ENCODE measurements around the gene STING1.
"Not testable (repeated sequence)": the region's sequence is repeated elsewhere in the genome, so short reads cannot be mapped to it uniquely, and the experiment has no call there.

STING1 gene

DNA sequence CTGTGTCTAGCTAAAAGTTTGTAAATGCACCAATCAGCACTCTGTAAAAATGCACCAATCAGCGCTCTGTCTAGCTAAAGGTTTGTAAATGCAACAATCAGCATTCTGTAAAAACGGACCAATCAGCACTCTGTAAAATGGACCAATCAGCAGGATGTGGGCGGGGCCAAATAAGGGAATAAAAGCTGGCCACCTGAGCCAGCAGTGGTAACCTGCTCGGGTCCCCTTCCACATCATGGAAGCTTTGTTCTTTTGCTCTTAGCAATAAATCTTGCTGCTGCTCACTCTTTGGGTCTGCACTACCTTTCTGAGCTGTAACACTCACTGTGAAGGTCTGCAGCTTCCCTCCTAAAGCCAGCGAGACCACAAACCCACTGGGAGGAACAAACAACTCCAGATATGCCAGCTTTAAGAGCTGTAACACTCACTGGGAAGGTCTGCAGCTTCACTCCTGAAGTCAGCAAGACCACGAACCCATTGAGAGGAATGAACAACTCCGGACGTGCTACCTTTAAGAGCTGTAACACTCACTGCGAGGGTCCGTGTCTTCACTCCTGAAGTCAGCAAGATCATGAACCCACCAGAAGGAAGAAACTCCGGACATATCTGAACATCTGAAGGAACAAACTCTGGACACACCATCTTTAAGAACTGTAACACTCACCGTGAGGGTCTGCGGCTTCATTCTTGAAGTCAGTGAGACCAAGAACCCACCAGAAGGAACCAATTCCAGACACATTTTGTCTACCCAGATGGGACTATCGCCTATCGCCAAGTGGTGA is 20.7 kb upstream of the STING1 start:
- in situ Hi-C loops (cut with MboI; ENCODE audit: low sequenced_read_pairs), result not testable (repeated sequence)

DNA sequence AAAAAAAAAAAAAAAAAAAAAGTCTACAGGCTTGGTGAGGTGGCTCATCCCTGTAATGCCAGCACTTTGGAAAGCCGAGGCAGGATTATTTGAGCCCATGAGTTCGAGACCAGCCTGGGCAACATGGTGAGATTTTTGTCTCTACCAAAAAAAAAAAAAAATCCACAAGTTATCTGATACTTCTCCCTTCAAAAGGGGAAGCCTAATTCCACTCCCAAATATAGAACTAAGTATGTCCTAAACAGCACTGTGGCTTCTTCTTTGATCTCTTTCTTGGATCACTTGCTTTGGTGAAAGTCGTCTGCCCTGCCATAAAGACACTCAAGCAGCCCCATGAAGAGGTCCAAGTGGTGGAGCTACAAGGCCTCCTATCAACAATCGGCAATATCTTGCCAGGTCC is 18.8 kb upstream of the STING1 start:
- in situ Hi-C loops (cut with MboI; ENCODE audit: low sequenced_read_pairs), result no loop called here

DNA sequence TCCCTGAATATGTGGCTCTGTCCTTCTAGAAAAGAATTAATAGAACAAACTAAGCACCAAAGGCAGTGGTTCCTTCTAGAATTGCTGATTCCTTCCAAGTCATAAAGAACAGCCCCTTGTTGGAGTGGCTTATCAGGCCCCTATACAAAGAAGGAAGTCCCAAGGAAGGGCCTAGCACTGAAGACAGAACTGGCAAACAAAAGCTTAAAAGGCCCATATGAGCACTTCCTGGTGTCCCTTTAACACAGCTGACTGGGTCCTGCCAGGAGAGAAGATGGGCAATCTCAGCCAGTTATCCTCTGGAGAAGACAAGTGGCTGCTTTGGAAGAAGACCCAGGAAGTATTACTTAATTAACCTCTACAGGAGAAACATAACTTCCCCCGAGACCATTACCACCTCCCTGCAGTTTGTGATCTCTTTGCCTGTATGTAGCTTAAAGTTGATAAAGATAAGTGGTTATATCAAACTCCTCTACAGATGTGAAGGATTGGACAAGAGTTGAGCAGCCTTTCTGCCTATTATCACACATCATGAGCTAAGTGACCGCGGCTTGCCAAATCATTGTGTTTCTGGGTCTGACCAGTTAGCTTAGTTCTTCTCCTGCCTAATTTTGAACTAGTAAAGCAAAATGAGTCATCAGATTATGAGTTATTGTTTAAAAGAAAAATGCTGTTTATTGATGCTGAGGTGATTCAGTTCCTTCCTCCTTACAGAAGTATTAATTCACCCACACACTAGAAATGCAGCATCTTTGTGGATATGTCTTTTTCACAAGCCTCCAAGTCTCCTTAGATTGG is 13.3 kb upstream of the STING1 start:
- in situ Hi-C loops (cut with MboI; ENCODE audit: low sequenced_read_pairs), result no loop called here

DNA sequence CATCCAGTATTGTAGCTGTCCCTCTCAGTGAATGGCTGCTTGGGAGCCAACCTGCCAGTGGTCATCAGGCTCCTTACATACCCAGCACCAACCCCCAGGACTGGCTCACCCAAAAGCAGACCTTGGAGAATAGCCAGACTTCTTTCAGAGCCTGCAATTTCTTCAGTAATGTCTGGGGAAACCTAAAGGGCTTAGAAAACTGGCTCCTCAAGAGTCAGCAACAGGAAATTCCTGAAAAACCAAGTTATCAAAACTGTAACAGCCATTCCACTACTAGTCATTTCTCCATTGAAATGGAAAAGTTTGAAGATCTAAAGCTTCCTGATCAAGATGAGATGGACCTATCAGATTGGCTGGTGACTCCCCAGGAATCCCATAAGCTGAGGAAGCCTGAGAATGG is 12.3 kb upstream of the STING1 start:
- in situ Hi-C loops (cut with MboI; ENCODE audit: low sequenced_read_pairs), result no loop called here

DNA sequence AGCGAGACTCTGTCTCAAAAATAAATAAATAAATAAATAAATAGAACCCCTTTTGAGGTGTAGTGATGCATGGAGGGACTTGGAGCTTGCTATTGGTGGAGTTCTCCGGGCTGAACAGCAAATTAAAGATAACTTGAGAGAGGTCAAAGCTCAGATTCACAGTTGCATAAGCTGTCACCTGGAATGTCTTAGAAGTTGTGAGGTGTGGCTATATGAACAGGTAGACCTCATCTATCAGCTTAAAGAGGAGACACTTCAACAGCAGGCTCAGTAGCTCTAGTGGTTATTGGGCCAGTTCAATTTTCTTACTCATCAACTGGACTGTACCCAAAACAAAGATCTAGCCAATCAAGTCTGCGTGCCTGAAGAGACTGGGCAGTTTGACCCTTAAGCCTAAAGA is 11.7 kb upstream of the STING1 start:
- in situ Hi-C loops (cut with MboI; ENCODE audit: low sequenced_read_pairs), result no loop called here

DNA sequence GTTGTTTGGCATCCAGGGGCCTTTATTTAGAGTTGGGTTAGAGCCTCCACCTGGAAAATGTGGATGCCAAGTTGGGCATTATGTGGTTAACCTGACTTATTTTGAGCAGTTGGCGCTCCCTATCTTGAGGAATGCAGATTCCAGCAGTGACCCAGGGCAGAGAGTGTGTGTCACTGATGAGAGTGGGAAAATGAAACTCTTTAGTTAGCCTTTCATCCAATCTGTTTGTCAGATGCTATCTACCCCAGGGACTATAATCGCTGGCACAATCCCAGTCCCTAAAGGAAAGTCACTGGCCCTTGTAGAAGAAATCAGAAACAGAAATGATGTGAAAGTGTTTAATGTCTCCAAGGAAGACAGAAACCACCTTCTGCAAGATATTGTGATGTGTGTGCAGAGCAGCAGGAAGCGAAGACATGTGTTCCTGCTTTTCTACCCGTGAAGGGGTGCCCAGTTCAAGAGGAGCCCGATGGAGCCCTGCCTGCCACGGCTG is 10.2 kb upstream of the STING1 start:
- in situ Hi-C loops (cut with MboI; ENCODE audit: low sequenced_read_pairs), result no loop called here

DNA sequence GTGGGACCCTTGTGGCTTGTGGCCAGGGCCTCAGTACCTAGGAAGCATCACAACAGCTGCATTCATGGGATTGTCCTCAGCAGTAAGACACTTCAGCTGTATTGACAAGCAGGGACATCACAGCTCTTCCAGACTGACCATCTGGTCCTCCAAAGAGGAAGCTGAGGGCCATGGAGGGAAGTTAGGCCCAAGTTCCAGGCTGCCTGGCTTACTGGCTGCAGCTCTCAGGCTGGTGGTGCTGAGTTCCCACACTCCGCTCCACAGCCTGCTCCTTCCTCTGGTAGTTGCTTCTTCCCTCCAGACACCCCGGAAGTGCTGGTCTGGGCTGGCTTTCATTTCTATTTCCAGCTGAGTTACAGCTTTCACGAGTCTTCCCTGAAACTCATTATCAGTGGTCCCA is 5.7 kb upstream of the STING1 start:
- in situ Hi-C loops (cut with MboI; ENCODE audit: low sequenced_read_pairs), result no loop called here

DNA sequence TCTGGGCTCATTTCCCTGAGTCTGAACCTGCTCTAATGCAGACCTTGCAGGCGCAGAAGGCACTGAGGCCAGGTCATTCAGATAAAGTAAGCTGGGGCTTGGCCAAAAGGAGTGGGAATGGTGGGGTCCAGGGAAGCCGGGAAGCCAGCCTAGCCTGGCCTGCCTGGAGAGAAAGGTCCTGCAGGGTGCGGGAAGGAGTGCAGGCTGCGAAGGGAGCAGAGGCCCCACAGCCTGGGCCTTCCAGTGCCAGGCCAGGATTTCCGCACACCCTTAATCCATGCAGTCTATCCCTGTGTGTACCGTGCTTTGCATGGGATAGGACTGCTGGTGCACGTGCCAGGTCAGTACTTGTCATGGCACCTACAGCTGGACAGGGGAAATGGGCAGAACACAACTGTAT is 3.6 kb upstream of the STING1 start:
- in situ Hi-C loops (cut with MboI; ENCODE audit: low sequenced_read_pairs), result no loop called here

DNA sequence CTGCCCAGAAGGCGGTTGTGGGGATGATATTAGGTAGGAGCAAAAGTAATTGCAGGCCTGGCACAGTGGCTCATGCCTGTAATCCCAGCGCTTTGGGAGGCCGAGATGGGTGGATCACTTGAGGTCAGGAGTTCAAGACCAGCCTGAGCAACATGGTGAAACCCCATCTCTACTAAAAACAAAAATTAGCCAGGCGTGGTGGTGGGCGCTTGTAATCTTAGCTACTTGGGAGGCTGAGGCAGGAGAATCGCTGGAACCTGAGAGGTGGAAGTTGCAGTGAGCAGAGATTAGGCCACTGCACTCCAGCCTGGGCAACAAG is 291 bp upstream of the STING1 start:
- in situ Hi-C loops (cut with MboI; ENCODE audit: low sequenced_read_pairs), result not testable (repeated sequence)

DNA sequence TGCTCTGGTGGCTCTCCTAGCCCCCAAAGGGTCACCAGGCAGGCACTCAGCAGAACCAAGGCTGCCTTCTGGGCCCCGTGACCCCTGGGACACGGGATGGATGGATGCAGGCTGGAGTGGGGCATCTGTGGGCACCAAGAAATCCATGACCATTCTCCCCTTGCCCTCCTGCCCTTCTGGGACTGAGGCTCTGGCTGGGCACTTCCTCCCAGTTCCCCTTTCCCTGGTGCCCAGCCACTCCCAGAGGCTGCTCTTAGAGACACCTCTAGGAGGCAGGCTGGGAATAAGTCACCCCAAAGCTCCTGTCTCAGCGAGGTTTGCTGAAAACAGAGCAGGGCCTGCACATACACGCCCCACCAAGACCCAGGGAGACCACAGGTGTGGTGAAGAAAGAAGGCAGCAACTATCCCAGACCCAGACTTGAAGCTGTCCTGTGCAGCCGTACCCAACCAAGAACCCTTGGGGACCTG is 943 bp downstream of the STING1 start:
- in situ Hi-C loops (cut with MboI; ENCODE audit: low sequenced_read_pairs), result no loop called here

DNA sequence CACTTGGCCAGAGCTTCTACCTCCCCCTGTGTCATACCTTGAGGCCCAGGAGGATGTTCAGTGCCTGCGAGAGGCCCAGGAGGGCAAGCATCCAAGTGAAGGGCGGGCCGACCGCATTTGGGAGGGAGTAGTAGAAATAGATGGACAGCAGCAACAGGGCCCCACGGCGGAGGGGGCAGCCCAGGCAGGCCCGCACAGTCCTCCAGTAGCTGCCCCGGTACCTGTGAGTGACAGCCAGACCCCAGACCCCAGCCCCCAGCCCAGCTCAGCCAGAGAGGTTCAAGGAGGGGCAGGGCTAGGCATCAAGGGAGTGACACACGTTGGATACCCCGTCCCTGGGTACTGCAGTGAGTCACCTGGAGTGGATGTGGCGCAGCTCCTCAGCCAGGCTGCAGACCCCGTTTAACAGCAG is 1.4 kb downstream of the STING1 start:
- in situ Hi-C loops (cut with MboI; ENCODE audit: low sequenced_read_pairs), result no loop called here

DNA sequence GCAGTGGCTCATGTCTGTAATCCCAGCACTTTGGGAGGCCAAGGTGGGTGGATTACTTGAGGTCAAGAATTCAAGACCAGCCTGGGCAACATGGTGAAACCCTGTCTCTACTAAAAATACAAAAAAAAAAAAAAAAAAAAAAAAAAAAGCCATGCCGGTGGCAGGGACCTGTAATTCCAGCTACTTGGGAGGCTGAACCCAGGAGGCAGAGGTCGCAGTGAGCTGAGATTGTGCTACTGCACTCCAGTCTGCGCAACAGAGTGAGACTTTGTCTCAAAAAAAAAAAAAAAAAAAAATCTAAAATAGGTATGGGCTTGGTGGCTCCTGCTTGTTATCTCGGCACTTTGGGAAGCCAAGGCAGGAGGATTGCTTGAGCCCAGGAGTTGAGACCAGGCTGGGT is 2.8 kb downstream of the STING1 start:
- in situ Hi-C loops (cut with MboI; ENCODE audit: low sequenced_read_pairs), result not testable (repeated sequence)

DNA sequence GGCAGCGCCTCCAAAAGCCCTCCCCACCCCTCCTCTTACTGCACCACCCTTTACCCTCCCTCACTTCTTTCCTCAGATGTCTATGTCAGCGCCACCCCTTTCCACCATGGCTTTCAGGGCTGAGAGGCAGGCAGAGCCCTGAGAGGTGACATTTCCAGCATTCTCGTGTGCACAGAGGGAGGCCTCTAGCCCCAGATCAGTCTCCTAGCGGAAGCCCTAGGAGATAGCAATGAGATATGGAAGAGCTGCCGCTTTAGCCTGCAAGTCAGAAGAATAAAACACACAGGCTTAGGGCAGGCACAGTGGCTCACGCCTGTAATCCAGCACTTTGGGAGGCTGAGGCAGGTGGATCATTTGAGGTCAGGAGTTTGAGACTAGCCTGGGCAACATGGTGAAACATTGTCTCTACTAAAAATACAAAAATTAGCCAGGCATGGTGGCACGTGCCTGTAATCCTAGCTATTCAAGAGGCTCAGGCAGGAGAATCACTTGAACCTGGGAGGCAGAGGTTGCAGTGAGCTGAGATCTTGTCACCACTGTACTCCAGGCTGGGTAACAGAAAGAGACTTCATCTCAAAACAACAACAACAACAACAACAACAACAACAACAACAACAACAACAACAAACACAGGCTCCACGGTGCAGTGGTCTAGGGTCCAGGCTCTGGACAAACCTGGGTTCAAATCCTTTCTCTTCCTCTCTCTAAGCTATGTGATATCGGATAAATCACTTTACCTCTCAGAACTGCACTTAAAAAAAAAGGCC is 3.7 kb downstream of the STING1 start:
- in situ Hi-C loops (cut with MboI; ENCODE audit: low sequenced_read_pairs), result not testable (repeated sequence)

DNA sequence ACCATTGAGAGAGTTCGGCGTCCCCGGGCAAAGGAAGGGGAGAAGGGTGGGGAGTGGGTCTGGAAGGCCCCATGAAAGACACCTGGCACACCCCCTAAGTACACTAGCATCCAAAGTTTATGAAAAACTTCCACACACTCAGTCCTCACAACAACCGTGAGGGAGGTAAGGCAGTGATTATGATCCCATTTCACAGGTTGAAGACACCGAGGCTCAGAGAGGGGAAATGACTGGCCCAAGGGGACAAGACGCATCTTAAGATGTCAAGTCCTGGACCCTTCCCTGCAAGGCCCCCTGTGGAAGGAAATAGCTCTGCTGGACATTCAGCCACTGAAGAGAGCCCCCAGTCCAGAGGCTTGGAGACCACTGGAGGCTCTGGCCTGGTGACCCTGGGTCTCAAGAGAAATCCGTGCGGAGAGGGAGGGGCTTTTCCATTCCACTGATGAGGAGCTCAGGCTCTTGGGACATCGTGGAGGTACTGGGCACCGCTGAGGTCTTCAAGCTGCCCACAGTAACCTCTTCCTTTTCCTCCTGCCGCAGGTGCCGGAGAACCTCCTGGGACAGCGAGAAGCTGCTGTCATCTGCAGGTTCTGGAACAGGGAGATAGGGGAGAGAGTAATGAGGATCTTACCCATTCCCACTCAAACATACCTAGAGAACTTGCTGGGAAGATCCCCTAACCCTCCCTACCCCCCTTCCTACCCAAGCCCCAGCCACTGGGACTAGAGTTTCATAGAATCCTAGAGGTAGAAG is 6.5 kb downstream of the STING1 start:
- in situ Hi-C loops (cut with MboI; ENCODE audit: low sequenced_read_pairs), result no loop called here

DNA sequence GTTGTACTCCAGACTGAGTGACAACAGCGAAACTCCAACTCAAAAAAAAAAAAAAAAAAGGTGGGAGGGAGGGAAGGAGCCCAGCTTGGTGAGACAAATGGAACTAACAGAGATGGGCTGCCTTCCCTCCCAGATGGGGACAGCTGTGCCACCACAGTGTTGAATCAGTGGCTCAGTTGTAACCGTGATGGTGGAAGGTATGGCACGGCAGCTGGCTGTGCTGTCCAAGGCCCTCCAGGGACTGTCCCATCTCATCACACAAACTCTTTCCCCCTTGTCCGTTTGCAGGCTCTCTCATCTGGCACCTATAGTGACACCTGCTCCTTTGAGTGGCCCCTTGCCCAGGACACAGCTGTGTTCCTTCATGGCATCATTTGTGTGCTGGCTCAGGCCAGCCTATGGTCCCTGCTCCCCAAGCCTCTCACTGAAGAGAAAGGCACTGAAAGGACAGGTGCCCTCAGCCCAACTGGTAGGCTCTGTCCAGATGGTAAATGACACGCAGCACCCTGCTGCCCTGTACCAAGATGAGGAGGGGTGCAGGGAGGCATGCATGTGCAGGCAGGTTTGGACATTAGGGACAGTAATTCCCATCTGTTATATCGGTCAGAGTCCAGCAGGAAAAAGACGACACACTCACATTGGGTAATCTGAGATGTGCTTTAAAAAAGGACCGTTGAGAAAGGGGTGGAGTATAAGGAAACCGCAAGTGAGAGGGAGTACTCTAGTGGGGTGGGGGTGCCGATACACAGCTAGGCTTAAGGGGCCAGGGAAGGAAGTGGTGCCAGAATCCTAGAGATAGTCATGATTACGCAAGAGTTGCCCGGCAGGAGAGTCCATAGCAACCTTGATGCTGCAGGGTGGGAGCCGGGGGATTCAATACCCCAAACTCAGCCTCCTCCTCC is 7.4 kb downstream of the STING1 start:
- in situ Hi-C loops (cut with MboI; ENCODE audit: low sequenced_read_pairs), result no loop called here

DNA sequence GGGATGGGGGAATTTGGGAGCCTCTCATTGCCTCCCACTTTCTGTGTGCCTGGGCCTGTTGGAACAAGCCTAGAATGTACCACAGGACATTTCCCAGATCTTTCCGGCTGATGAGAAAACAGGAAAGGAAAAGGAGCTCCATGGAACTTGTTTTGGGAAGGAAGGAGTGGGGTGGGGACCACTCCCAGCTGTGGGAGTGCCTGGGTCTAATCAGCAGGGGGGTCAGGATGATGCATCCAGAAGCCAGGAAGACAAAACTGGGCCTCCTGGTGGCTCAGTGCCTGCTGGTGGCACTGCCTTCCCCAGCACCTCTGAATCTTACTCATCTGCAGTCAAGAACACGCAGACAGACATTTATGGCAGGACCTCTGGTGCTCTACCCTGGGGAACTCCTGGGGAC is 9.0 kb downstream of the STING1 start:
- in situ Hi-C loops (cut with MboI; ENCODE audit: low sequenced_read_pairs), result no loop called here

DNA sequence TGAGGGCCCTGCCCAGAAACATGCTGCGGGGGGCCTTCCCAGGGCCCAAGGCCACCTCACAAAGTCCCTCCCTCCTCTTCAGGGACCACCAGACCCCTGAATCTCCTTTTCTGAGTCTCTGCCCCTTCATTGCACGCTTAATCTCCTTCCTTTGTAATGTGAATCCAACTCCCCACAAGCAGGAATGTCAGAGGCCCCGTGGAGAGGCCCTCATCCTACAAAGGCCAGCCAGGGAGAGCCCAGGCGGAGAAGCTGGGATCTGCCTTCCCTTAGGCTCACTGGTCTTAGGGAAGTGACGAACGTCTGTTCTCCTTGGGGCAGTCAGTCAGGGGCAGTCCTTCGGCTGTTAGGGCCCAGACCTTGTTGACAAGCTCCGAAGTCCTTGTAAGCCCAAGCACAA is 9.5 kb downstream of the STING1 start:
- in situ Hi-C loops (cut with MboI; ENCODE audit: low sequenced_read_pairs), result no loop called here

DNA sequence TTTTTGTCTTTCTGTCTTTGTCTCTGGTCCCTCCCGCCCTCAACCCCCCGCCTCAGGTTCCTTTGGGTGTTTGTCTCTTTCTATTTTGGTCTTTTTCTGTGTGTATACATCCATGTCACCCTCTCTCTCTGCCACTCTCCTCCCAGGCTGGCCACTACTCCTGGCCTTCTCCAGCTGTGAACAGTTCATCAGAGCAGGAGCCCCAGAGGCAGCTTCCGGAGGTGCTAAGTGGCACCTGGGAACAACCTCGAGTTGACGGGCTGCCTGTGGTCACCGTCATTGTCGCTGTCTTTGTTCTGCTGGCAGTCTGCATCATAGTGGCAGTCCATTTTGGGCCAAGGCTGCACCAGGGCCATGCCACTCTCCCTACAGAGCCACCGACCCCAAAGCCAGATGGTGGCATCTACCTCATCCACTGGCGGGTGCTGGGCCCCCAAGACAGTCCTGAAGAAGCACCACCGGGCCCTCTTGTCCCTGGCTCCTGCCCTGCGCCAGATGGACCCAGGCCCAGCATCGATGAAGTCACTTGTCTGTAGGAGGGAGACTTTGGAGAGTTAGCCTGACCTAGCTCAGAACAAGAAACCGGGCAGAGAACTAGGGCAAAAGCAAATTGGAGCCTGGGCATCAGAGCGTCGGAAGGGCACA is 10.1 kb downstream of the STING1 start:
- in situ Hi-C loops (cut with MboI; ENCODE audit: low sequenced_read_pairs), result no loop called here

DNA sequence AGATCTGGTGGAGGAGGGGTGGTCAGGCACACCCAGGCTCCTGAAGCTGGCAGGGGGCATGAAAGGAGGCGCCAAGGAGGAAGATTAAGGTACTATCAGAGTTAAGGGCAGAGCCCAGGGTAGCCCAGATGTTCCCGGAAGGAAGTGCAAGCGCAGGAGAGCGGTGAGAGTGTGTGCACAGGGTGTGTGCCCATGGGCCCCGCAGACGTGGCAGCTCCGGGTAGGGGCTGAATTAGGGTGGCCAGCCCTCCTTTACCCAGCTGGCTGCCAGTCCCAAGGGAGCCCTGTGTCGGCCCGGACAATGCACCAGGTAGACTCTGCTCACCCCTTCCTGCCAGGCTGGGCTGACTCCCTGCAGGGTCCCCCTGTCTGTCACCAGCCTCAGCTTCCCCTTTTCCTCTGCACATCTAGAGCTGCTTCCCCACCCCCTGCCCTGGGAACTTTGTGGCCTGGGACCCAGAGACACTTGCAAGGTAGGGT is 11.7 kb downstream of the STING1 start, which contains the start of gene SMIM33:
Gene SMIM33, plus strand, starts transcription at position 184 of the 480 bp plus-strand sequence. Its CDS starts 118 bp downstream, at position 302.
- in situ Hi-C loops (cut with MboI; ENCODE audit: low sequenced_read_pairs), result no loop called here
